Kidney tubule cell (primary cell): ENCODE results near the gene CDH22.

Experiments
- DNase-seq: peaks from one replicate; pipeline ENCODE4 v3.0.0-alpha.2; 2018; ENCODE audit warnings: low spot score

Gene CDH22

GRCh38 chr20:46343975-46344357, 35.7 kb upstream of the CDH22 start:
- DNase-seq = peak; percentile 11

GRCh38 chr20:46343348-46343974, 35.2 kb upstream of the CDH22 start:
- peak; percentile 21 for DNase-seq

GRCh38 chr20:46342451-46343347, 34.4 kb upstream of the CDH22 start:
- DNase-seq = no peak

- DNase-seq = no peak
Observed at GRCh38 chr20:46342010-46342378, 33.7 kb upstream of the CDH22 start.

- DNase-seq = no peak
Observed at GRCh38 chr20:46341074-46342009, 33.0 kb upstream of the CDH22 start.

- no peak for DNase-seq
Observed at GRCh38 chr20:46339037-46339436, 30.7 kb upstream of the CDH22 start.

GRCh38 chr20:46336735-46337134, 28.4 kb upstream of the CDH22 start:
- DNase-seq = no peak

- DNase-seq = no peak
Observed at GRCh38 chr20:46334303-46334904, 26.1 kb upstream of the CDH22 start.

- no peak for DNase-seq
Observed at GRCh38 chr20:46333161-46333991, 25.1 kb upstream of the CDH22 start.

- no peak for DNase-seq
Observed at GRCh38 chr20:46332373-46333160, 24.3 kb upstream of the CDH22 start.

GRCh38 chr20:46331611-46332361, 23.5 kb upstream of the CDH22 start:
- DNase-seq = no peak

- no peak for DNase-seq
Observed at GRCh38 chr20:46330831-46331371, 22.6 kb upstream of the CDH22 start.

- DNase-seq = peak; percentile 21
Observed at GRCh38 chr20:46330072-46330763, 21.9 kb upstream of the CDH22 start.

- DNase-seq = no peak
Observed at GRCh38 chr20:46328200-46328882, 20.0 kb upstream of the CDH22 start.

- DNase-seq = no peak
Observed at GRCh38 chr20:46327557-46327956, 19.3 kb upstream of the CDH22 start.

GRCh38 chr20:46325789-46326188, 17.5 kb upstream of the CDH22 start:
- DNase-seq = no peak

GRCh38 chr20:46324960-46325703, 16.8 kb upstream of the CDH22 start:
- peak; percentile 44 for DNase-seq
